RWPE2 (cell line): Measurements from ENCODE around the gene SETD1B.
"Not testable (repeated sequence)": the region's sequence is repeated elsewhere in the genome, so short reads cannot be mapped to it uniquely, and the experiment has no call there.

Experiments used
- ATAC-seq: fragments of 200-7000 bp; cut with Tn5 transposase; 3 replicates; pipeline ENCODE4 v1.9.1; 2021; ENCODE audit warnings: low read depth
- DNase-seq: peaks from one replicate; pipeline ENCODE4 v3.0.0-alpha.2; 2020; ENCODE audit warnings: low spot score
- H3K27ac ChIP-seq: fragments of 450-650 bp; 2 replicates; pipeline ENCODE4 v1.5.1; 2017; ENCODE audit warnings: mild to moderate bottlenecking; ENCODE audit not compliant: poor library complexity, severe bottlenecking
- H3K27me3 ChIP-seq: fragments of 250-450 bp; sonication (Bioruptor Pico); 2 replicates; pipeline ENCODE4 v1.5.1; 2021; ENCODE audit warnings: mild to moderate bottlenecking, moderate library complexity; ENCODE audit not compliant: insufficient read depth, poor library complexity, severe bottlenecking
- H3K36me3 ChIP-seq: fragments of 250-450 bp; sonication (Bioruptor Pico); 2 replicates; pipeline ENCODE4 v1.5.1; 2020; ENCODE audit warnings: low read depth, mild to moderate bottlenecking, moderate library complexity
- H3K4me1 ChIP-seq: fragments of 250-450 bp; sonication (Bioruptor Pico); 2 replicates; pipeline ENCODE4 v1.5.1; 2021; ENCODE audit warnings: mild to moderate bottlenecking, moderate library complexity; ENCODE audit not compliant: insufficient read depth, poor library complexity, severe bottlenecking
- H3K4me3 ChIP-seq: fragments of 250-450 bp; sonication (Bioruptor Pico); 2 replicates; pipeline ENCODE4 v1.5.1; 2021; ENCODE audit warnings: mild to moderate bottlenecking, moderate library complexity; ENCODE audit not compliant: severe bottlenecking
- H3K9me3 ChIP-seq: fragments of 250-450 bp; sonication (Bioruptor Pico); 2 replicates; pipeline ENCODE4 v1.5.1; 2021; ENCODE audit warnings: mild to moderate bottlenecking, moderate library complexity; ENCODE audit not compliant: severe bottlenecking
- CTCF ChIP-seq: fragments of 450-650 bp; IDR thresholded peaks from one replicate; pipeline ENCODE4 v1.5.1; 2017; ENCODE audit warnings: mild to moderate bottlenecking, moderate library complexity; ENCODE audit not compliant: poor library complexity, severe bottlenecking

Gene SETD1B

DNA sequence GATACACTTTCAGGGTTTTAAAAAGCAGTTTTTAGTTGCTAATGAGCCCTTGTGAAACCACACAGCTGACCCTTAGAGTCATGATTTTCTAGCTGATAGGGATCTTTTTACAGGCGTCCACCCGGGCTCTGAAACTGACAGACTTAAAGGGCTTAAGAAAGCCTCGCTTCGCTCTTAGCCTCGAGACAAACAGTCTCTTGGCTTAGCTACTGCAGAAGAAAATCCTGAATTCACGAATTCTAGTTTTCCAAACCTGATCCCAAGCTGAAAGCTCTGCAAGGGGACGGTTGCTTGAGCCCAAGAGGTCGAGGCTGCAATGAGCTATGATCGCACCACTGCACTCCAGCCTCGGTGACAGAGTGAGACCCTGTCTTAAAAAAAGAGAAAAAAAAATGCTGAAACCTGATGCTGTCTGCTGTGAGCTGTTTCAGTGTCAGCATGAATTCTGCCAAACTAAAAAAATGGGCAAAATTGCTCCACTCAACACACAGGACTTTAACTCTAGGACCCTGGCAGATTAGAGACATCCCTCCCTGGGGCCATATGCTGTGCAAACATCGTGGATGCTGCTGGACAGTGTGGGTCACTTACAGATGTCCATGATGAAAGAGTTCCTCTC, 57.9 kb downstream of the SETD1B start:
- ATAC-seq (no peak; the same call in 2 of the 3 replicates), DNase-seq (no peak)
- Histone ChIP-seq H3K4me3 (no peak overlapping the region), H3K36me3 (no peaks in the 10 kb centered on the region), H3K27me3 (no peaks in the 10 kb centered on the region), H3K4me1 (peaks cover 4% of the 10 kb centered on the region), H3K27ac (no peak overlapping the region), H3K9me3 (no peaks in the 10 kb centered on the region)
- TF ChIP-seq CTCF, result no peak

DNA sequence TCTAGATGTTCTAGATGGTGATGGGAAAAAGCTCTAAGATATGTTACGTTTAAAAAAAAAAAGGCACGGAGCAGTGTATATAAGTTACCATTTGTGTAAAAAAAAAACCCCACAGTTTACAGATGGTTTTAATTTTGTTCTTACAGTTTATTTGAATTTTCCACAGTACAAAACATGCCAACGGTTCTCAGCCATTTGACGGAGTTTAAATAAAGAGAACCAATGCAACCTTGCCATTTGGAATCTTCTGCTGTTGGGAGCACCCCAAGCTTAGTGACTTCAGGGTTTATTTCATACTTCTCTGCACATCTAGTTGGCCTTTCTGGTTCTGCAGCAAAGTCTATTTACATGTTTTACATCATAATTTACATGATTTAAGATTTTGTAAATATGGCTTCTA, 62.5 kb downstream of the SETD1B start:
- Histone ChIP-seq H3K4me3 (no peak overlapping the region), H3K27ac (no peak overlapping the region), H3K9me3 (no peaks in the 10 kb centered on the region), H3K36me3 (no peaks in the 10 kb centered on the region), H3K4me1 (no peaks in the 10 kb centered on the region), H3K27me3 (no peaks in the 10 kb centered on the region)
- ATAC-seq (no peak), DNase-seq (no peak)
- TF ChIP-seq CTCF, result no peak

DNA sequence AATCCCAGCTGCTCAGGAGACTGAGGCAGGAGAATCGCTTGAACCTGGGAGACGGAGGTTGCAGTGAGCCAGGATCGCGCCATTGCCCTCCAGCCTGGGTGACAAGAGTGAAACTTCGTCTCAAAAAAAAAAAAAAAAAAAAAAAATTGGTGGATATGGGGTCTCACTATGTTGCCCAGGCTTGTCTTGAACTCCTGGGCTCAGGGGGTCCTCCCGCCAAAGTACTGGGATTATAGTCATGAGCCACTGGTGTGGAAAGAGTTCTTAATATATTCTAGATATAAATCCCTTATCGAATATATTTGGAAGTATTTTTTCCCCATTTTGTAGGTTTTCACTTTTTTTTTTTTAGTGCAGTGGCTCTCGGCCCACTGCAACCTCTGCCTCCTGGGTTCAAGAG, 65.4 kb downstream of the SETD1B start:
- DNase-seq, H3K36me3 ChIP-seq, H3K4me3 ChIP-seq, H3K27me3 ChIP-seq, H3K9me3 ChIP-seq, ATAC-seq, H3K4me1 ChIP-seq, H3K27ac ChIP-seq: not testable (repeated sequence)

GRCh38 chr12:121871467-121871866, 67.7 kb downstream of the SETD1B start:
- H3K27me3 ChIP-seq, result no peaks in the 10 kb centered on the region
- H3K27ac ChIP-seq, result no peak overlapping the region
- H3K4me1 ChIP-seq, result peaks cover 8% of the 10 kb centered on the region
- no peaks in the 10 kb centered on the region for H3K36me3 ChIP-seq
- no peak for TF ChIP-seq CTCF
- H3K4me3 ChIP-seq, result no peak overlapping the region
- ATAC-seq (no peak), DNase-seq (no peak)
- H3K9me3 ChIP-seq, result no peaks in the 10 kb centered on the region

GRCh38 chr12:121872546-121873215, 68.9 kb downstream of the SETD1B start:
- no peak overlapping the region for H3K4me3 ChIP-seq
- TF ChIP-seq CTCF, result no peak
- H3K9me3 ChIP-seq, result no peaks in the 10 kb centered on the region
- H3K36me3 ChIP-seq, result no peaks in the 10 kb centered on the region
- peaks cover 8% of the 10 kb centered on the region for H3K4me1 ChIP-seq
- ATAC-seq (peak; percentile 89), DNase-seq (no peak)
- no peaks in the 10 kb centered on the region for H3K27me3 ChIP-seq
- H3K27ac ChIP-seq, result peak overlapping the region; percentile 17
